T follicular helper cell (primary cell): ENCODE measurements around the gene LIX1.
"Not testable (repeated sequence)": the region's sequence is repeated elsewhere in the genome, so short reads cannot be mapped to it uniquely, and the experiment has no call there.

Experiments
- DNase-seq: peaks from one replicate; pipeline ENCODE4 v3.0.0-alpha.2; 2020; ENCODE audit warnings: low read depth

Gene LIX1

DNA sequence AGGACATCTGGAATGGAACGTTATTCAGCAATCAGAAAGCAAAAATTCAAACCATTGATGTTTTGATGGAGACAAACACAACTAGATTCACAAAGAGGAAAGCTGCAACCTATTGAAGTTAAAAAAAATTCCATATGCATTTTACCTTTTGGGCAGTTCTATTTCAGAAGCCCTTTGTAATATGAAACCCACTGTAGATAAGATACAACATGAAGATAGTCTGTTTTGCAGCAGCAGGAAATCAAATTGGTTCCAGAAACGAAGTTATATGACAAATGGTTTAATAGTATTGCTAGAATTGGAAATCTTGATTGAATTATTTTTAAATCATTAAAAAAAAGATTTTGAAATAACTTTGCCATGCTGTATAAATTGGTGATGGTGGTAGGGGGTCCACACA, 872 bp downstream of the LIX1 start:
- DNase-seq, result no peak

DNA sequence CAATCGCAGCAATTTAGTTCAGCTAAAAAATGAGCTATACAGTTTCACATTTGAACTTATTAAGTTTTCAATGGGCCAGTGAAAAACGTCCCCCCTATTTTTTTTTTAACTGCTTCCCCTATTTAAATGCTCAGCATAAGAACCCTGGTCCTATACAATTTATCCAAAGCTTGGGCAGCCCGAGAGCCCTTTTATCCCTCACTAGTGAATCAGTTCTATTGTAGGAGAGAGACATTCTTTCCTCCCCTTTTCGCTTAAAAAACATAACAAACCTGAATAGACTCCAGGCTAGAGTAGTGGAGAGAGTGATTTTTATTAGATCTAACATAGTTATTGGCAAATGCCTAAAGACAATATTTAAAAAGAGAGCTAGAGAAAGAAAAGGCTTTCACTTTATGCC, 1.4 kb downstream of the LIX1 start:
- DNase-seq, result no peak

DNA sequence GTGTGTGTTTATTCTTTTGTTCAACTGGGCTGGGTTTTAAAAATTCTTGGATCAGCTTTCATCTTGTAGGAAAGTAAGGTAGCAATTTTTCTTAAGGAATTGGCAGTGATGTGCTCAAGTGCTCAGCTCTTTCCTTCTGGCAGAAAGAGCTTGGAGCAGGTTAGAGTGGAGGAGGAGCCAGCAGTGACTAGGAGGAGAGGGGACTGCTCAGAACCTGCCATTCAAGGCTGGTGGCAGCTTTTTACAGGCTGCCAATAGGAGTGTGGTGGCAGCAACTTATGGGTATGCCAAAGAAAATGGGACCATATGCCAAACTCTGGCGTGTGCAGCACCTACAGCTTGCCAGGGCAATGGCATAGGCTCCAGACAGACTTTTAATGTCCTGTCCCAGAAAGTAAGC, 2.2 kb downstream of the LIX1 start:
- not testable (repeated sequence) for DNase-seq

DNA sequence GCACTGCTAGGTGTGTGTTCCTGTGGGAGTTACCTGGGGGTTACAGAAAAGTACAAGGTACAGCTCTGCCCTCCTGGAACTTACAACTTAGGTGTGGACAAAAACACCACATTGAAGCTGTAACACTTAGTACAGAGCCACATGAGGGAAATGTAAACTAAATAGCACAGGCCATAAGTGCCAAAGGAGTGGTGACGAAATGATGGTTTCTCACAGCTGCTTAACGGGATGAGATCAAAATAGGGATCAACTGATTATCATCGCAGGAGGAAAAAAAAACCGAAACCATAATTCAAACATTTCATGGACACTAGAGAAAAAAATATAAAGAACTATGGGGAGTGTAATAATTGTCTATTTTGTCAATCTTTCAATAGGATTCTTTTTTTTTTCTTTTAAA, 5.9 kb downstream of the LIX1 start:
- DNase-seq, result no peak

DNA sequence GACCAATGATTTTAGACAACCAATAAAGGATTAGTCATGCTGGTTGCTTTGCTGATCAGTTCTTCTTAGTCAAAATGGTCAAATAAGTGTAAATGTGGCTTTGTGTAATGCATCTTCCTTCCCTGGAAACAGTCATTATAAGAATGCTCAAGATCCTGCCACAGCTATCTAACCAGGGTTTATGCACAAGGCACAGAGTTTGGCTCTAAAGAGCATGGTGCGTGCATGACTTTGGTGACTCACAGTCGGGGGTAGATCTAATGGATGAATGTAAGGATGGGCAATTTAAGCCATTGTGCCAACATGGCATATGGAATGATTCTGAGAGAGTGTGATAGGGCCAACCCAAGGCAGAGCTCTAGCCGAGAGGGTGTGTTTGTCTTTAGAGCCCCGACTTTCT, 6.5 kb downstream of the LIX1 start:
- DNase-seq, result no peak

DNA sequence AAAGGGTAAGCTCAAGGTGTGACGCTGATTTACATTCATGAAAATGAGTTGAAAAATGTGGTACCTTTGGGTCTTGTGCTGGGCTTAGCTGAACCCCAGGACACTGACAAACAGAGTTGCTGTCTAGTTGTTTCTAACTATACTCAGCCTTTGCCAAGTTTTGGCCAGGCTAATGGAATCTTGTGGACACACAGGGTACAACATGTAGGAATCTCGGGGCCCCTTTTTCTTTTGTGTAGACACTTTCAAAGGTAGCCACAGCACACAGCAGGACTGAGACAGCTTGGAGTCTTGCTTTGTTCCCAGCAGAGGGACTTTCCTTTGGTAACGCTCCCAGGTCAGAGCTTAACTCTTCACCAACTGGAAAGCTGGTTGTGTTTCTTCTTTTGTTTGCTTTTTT, 7.8 kb downstream of the LIX1 start:
- no peak for DNase-seq

DNA sequence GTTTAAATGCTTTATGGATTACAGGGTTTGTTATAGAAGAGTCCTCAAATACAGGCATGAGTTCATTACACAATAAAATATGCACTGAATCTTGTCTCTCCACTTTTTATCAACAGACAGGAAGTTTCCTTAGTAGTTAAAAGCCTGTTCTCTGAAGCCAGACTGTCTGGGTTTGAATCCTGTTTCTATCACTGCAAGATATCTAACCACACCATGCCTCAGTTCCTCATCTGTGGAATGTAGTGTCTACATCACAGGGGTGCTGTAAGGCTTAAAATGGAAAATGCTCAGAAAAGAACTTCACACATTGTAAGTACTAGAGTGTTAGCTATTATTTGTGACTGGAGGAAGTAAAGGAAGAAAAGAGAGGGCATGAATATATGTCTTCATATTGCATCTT, 9.3 kb downstream of the LIX1 start:
- DNase-seq, result no peak

DNA sequence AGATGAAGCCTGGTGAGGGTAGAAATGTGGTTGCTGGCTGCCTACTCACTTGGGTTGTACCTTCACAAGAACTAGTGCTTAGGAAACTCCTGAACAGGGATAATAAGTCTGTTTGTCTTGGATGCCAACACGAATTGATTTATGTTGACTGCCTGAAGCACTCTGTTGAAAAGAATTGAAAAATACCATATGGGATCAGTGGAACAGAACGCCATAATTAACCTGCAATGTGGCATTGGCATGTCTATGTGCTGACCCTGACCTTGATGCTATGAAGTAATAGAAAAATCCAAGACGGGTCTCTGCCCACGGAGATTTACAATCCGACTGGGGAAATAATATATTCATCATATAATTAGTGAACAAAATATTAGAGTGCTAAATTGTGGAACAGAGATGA, 10.5 kb downstream of the LIX1 start:
- no peak for DNase-seq

DNA sequence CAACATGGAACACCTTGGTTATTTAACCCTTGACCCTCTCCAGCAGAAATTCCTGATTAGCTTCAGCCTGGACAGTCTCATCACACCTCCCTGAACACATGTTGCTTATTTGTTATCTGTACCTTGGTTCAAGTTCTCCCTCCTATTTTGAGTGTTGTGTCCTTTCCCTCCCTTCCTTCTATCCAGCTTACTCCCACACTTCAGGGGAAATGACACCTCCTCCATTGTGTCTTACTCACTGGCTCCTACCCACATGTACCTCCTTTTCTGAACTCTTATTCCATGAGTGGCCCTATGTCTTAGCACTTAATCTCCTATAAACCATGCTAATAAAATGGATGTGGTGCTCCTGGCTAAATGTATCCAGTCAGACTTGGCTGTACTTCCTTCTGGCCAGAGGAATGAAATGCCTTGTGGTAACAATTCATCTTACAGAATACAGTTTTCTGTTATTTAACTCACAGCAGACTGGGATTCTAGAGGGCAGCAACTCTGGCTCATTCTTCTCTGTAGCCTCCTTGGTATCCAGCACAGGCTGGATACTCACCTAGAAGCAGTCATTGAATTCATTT, 11.2 kb downstream of the LIX1 start:
- DNase-seq, result no peak

DNA sequence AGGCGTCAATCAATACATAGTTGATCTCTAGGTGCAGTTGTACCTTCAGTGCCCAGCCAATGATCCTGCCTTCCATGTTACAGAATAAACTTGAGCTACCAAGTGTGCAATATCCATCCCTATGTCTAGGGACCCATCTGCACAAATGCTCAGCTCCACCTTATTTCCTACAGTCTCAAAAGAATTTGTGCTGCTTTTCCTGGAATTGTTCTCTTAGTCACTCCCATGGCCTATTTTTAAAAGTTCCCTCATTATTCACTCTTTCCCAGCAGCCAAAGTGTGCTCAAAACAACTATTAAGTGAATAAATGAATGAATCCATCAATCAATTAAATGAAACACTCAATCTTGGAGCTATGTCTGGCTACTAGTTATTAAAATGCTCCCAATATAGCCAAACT, 14.7 kb downstream of the LIX1 start:
- DNase-seq, result no peak

DNA sequence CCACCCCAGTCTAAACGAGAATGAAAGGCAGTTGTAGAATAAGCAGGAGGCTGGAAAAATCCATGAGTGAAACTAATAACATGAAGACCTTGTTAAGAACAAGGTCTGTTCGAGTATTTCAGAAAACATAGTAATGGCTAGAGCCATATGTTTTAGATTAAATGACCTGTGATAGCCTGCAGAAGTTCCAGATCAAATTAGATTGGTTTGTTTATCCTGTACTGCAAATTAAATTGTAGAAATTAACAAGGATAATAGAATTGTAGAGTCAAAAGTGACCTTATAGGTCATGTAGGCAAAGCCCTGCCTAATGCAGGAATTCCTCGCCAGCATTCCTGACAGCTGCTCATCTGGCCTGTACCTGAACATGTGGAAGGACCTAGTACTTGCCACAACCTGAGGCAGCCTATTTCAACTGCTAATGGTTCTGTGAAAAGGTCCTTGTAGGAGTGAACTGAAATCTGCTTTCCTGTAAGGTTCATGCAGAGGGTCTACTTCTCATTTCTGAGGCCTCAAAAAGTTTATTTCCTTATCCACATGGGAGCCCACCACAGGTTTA, 17.2 kb downstream of the LIX1 start:
- no peak for DNase-seq

DNA sequence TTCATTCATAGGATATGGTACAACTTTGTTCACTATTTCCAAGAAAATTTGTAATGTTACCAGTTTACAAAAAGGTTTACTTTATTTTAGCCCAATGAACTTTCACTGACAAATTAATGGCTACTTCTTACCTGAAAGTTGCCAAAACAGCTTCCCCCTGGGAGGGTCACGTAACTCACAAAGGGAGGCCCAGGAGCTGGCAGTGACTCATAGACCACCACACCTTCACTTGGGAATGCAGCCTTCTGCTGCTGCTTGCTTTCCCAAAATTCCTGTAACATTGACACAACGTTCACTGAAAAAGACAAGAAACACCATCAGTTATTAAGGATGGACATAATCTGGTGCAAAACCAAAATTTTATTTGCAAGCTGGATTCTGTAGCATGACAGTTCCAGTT, 18.1 kb downstream of the LIX1 start:
- DNase-seq, result no peak

DNA sequence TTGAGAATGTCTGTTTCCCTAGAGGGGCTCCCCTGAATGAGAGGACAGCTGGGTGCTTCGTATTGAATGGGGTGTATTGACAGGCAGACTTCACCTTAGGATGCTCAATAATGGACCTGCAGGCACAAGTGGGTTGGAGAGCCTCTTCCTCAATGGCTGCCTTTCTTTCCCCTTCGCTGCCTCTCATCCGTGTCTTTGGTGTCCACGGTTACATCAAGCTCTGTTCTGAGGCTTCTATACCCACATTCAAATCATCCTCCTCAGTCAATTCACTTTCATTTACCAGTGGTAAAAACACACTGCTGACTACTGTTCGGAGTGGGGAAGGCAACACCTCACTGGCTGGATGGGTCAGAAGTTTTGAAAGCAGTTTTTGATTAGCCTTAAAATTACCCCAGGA, 20.6 kb downstream of the LIX1 start:
- DNase-seq, result no peak

DNA sequence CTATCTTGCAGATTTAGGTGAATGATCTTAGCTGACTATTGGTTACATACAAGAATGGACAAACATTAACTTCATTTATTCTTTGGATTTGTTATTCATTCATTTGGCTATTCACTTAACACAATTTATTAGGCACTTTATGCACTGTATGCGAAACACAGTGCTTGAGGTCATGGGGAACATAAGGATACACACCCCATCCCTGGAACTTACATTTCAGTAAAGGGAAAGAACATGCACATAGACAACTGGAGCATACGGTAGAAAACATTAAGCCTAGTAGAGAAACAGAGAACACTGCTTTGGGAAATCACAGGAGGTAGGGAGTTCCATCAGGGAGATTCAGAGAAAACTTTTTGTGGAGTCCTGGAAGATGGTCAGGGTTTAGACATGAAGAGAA, 22.2 kb downstream of the LIX1 start:
- DNase-seq, result no peak

DNA sequence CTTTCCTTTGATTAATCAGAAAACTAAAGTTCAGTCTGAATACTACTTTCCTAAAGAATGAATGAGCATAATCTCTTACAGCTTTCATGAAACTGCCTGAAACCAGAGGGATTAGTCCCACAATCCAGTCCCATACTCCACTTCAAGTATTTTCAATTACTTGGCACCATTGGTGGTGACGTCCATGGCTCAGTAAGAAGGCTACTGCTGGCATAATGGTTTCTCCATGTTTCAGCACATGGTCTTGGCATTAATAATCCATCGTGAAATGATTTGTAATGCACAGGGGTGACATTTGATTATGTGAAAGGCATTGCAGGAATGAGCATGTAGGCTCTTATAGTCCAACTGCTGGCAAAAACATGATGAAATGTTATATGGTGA, 23.4 kb downstream of the LIX1 start:
- no peak for DNase-seq

DNA sequence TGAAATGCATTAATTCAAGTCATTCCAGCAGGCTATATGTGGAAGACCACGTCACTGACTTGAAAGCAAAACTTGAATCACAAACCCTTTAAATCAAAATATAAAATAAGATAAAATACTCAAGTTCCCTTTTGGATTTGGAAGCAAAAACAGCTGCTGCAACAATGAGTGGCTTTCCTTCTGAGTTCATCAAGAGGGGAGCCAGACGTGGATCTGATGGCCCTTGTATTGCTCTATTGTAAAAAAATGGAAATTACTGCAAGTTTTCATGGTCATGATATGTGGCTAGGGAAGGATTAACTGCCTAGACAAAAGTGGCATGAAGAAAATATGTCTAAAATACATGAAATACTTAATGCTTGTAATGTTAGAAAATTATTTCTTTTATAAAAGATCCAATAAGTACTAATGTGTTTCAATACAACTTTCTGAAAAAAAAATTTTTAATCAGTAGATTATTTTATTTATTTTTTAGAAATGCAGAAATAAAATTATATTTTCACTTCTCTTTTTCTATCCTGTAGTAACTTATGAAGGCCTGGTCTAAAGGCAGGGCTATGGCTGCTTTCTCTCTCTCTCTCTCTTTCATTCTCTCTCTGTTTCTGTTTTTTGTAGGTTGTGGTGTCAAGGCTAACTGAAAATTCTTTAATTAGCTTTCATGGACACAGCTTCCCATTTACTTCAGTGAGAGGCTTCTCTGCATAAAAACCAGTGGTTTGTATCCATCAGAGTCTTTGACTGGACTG, 24.0 kb downstream of the LIX1 start:
- no peak for DNase-seq

DNA sequence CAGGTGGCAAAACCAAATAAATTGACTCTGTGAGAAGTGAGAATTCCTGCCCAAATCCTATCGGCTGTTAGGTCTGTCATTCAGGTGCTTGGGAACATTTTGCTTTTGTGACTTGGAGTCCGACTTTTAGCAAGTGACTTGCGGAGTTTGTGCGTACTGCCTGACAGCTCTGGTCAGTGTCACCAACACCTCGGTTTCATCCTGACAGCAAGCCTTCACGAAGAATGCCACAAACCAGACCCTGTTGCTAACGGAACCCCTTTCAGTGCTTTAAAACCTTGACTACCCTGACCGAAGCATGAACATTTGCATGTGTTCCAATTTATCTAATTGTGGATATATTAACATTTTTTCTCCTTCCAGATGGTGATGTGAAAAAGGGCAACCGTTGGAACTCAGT, 26.5 kb downstream of the LIX1 start:
- no peak for DNase-seq

DNA sequence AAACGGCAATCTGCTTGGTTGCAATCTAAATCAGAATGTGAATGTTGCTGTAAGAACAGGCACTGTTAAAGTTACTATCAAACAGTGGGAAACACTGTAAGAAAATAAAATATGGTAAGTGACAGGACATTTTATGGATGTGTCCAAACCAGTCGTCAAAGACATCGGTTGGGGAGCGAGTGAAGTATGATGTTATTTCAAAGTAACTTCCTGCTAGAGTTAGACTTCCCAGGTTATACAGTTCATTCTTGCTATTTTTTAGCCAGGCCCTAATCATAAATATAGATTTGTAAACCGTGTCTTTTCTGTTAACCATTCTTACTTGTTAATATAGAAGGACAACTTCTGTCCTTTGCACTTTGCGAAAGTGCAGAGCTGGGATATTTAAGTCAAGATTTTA, 30.2 kb downstream of the LIX1 start:
- DNase-seq, result no peak

DNA sequence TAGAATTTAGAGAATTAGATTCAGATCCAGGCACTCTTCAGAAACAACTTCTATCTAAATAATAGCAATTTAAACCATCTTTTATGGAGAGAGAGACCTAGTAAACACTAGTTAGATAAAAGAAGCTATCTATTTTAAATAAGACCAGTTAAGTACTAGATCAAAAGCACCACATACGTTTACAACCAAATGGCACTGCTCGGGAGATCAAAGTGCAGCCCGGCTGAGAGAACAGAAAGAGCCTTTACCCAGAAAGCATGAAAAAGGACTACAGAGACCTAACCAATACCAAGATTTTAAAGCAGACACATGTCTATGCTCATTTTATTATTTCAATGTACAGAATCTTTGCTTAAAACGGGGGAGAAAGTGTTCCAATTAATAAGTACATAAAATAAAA, 30.8 kb downstream of the LIX1 start:
- DNase-seq, result no peak

DNA sequence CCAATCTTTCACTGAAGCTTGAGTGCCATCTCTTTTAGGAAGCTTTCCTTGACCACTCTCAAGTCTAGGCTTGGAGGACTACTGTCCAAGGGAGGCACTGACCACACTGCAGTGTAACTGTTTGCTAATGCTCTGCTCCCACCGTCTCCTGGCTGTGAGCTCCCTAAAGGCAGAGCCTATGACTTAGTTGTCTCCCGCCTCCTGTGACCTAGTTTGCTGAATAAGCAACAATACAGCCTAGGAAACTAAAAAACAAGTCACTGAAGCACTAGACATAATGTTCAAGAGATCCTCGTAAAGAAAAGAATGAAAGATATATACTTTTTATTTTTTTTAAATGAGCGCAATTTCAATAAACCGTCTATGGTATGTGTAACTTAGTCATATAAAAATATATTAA, 31.4 kb downstream of the LIX1 start:
- DNase-seq, result no peak

DNA sequence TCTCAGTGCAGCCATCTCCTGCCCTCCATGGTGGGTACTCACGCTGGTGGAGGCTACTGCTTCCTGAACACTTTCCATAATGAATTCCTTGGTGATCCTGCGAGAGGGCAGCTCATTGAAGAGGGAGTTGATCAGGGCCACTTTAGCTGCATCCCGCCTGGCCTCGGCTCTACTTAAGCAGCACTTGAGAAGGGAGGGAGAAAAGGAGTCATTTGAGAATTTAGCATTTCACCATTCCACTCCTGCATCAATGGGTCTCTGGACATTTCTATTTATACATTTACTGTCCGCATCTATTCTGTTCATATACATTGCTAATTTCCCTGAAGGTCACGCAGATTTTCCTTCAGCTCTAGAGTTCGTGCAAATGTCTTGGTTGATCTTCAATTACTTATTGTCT, 35.1 kb downstream of the LIX1 start:
- DNase-seq, result no peak

DNA sequence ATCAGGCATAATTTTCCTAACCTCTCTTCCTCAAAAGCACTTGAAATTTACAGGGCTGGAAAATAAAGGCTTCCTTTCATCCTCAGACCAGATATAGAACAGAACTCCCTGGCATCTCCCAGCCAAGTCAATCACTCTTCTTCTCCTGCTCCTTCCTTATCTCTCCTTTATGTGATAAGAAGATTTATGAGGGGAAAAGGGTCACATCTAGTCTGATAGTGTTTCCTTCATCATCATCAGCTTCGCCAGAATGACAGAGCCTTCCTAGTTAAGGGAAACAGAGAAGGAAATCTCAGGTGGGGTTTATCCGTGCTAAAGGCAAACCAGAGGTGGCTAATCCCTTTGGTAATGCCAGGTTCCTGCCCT, 36.2 kb downstream of the LIX1 start:
- DNase-seq, result no peak

DNA sequence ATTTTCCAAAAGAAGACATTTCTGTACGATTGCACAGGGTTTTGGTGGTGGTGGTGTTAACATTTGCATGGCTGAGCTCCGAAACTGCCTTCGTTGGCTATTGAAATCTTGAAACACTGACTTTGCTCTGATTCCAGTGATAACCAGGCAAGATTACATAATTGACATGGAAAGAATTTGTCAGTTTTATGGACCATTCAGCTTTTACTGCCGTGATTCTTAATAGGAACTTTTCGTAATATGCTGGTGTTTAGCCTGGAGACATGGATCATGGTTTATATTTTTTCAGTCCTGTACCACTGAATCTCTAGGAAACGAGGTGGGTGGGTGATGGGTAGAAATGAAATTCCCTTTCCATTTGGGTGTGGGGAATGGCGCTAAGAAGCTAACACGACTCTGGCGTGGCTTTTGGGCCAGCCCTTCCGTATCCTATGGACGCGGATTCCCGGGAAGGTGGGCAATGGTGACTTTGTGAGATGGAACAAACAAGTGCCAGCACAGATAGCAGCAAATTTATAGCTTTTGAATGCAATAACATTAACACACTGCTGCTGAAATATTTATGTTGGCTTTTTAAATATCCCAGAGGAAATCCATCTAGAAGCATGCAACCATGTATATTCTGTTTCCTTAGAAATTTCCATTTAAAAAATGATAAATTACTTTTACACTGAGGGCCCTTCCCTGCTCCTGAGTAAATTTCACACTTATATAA, 36.8 kb downstream of the LIX1 start:
- DNase-seq, result no peak
